K562 (cell line): ENCODE data around the gene MCAT. TPM values are rescaled to one million over a fixed set of nuclear protein-coding genes. Genes with fewer than 3 reads are reported as not detected.

Experiments
- ATAC-seq: fragments of 200-7000 bp; cut with Tn5 transposase; 3 replicates; pipeline ENCODE4 v1.9.1; 2020; ENCODE audit warnings: moderate library complexity
- BruUV-seq: library from RNA; stranded (reverse); fragments of 400-500 nt; replicated peaks from 2 replicates; lab custom pipeline; 2021; lab: Mats Ljungman, UMichigan
- CTCF ChIA-PET: fragments of 300-600 bp; formaldehyde crosslinking; extraction: SDS; loops from one replicate; lab custom pipeline; 2021; ENCODE audit warnings: low intra/inter-chr PET ratio; lab: Yijun Ruan, JAX
- POLR2A ChIA-PET: fragments of 300-600, 350-650 bp; sonication (Branson Sonifier 250); formaldehyde crosslinking; extraction: SDS; loops from one replicate; lab custom pipeline; 2021; ENCODE audit warnings: antibody characterized with exemption, inconsistent platforms; lab: Yijun Ruan, JAX
- DNase-seq, 4 experiments: peaks; one replicate each; pipeline versions ENCODE4 v3.0.0 to v3.0.0-alpha.2; 2011 to 2018; ENCODE audit warnings: low spot score in 3 of 4, mixed read lengths in 3 of 4; ENCODE audit errors: extremely low read depth in 1 of 4
- FAIRE-seq: peaks from 2 replicates; lab custom pipeline; 2011; peaks lifted over from hg19 to GRCh38; lab: Jason Lieb, UNC
- H2AFZ ChIP-seq: 2 replicates; pipeline ENCODE4 v1.6.0; 2011; ENCODE audit warnings: low read depth, low read length, control low read depth, inconsistent platforms
- H3K27ac ChIP-seq: fragments of 200-600 bp; 3 replicates; pipeline ENCODE4 v1.8.0; 2011; ENCODE audit warnings: low read depth, mild to moderate bottlenecking, control low read depth, inconsistent platforms, low read length, moderate library complexity, mixed read lengths; ENCODE audit errors: extremely low read depth
- H3K27me3 ChIP-seq, 2 experiments: fragments of 300-600 bp in 1 of 2; 2 replicates in 1 of 2; 3 replicates in 1 of 2; pipeline versions ENCODE4 v1.6.0 to v1.8.0; 2011; ENCODE audit warnings: inconsistent platforms in 2 of 2, low read length in 2 of 2, mild to moderate bottlenecking in 1 of 2, mixed read lengths in 1 of 2, moderate library complexity in 1 of 2; ENCODE audit not compliant: control insufficient read depth in 2 of 2, insufficient read depth in 2 of 2
- H3K36me3 ChIP-seq: fragments of 300-600 bp; 3 replicates; pipeline ENCODE4 v1.8.0; 2011; ENCODE audit warnings: mild to moderate bottlenecking, low read length, inconsistent platforms; ENCODE audit not compliant: control insufficient read depth, insufficient read depth
- H3K4me1 ChIP-seq, 2 experiments: fragments of 200-600 bp in 1 of 2; replicated peaks in 1 of 2; 2 replicates in 1 of 2; 3 replicates in 1 of 2; pipeline versions ENCODE4 v1.5.1 to v1.8.0; 2011; ENCODE audit warnings: inconsistent platforms in 2 of 2, low read length in 2 of 2, mild to moderate bottlenecking in 1 of 2, mixed read lengths in 1 of 2, moderate library complexity in 1 of 2; ENCODE audit not compliant: control insufficient read depth in 2 of 2, insufficient read depth in 2 of 2
- H3K4me2 ChIP-seq: 2 replicates; pipeline ENCODE4 v1.6.1; 2011; ENCODE audit warnings: low read length, control low read depth, inconsistent platforms, mixed read lengths; ENCODE audit not compliant: insufficient read depth
- H3K4me3 ChIP-seq: fragments of 200-600 bp; sonication (generic), shearing (Covaris generic); 2 replicates; pipeline ENCODE4 v1.5.1; 2016; ENCODE audit warnings: control low read depth, inconsistent platforms
- H3K79me2 ChIP-seq: fragments of 200-600 bp; 3 replicates; pipeline ENCODE4 v1.8.0; 2011; ENCODE audit warnings: low read length, inconsistent platforms; ENCODE audit not compliant: control insufficient read depth, insufficient read depth
- H3K9ac ChIP-seq, 2 experiments: 2 replicates each; pipeline versions ENCODE4 v1.6.0 to v1.6.1; 2011; ENCODE audit warnings: low read depth in 2 of 2, low read length in 2 of 2, control low read depth in 1 of 2, inconsistent platforms in 1 of 2, mild to moderate bottlenecking in 1 of 2, mixed read lengths in 1 of 2; ENCODE audit not compliant: insufficient read depth in 1 of 2
- H3K9me1 ChIP-seq: one replicate; pipeline ENCODE4 v1.6.0; 2011; ENCODE audit warnings: inconsistent platforms, mild to moderate bottlenecking, low read length, moderate library complexity; ENCODE audit not compliant: control insufficient read depth, insufficient read depth
- H3K9me3 ChIP-seq: replicated peaks from 2 replicates; pipeline ENCODE4 v1.5.1; 2011; ENCODE audit warnings: low read depth, low read length, inconsistent platforms; ENCODE audit not compliant: control insufficient read depth, insufficient read depth
- H4K20me1 ChIP-seq: replicated peaks from 2 replicates; pipeline ENCODE4 v1.6.1; 2011; ENCODE audit warnings: low read length, inconsistent platforms, mixed read lengths; ENCODE audit not compliant: control insufficient read depth, insufficient read depth
- ESRRA ChIP-seq: fragments of 450-650 bp; IDR thresholded peaks from 2 replicates; pipeline ENCODE4 v1.6.1; 2014; ENCODE audit warnings: low read depth, mild to moderate bottlenecking, moderate library complexity, borderline replicate concordance
- JUND ChIP-seq, 2 experiments: IDR thresholded peaks; 2 replicates in 1 of 2; 3 replicates in 1 of 2; pipeline ENCODE4 v1.6.1; 2011; ENCODE audit warnings: borderline replicate concordance in 2 of 2, low read depth in 2 of 2, low read length in 2 of 2, improper control_type of control experiment in 1 of 2, missing biosample characterization in 1 of 2, missing genetic modification characterization in 1 of 2, missing genetic modification reagents in 1 of 2
- KDM1A ChIP-seq, 2 experiments: fragments of 450-650 bp; IDR thresholded peaks; 2 replicates each; pipeline ENCODE4 v1.6.1; 2016; ENCODE audit warnings: mild to moderate bottlenecking in 2 of 2
- RCOR1 ChIP-seq, 2 experiments: IDR thresholded peaks; 2 replicates each; pipeline ENCODE4 v1.6.1; 2012; ENCODE audit warnings: low read depth in 2 of 2, low read length in 2 of 2, borderline replicate concordance in 1 of 2, improper control_type of control experiment in 1 of 2
- ZNF717 ChIP-seq: fragments of 250-450 bp; sonication (Bioruptor Pico); IDR thresholded peaks from 2 replicates; pipeline ENCODE4 v1.5.0; 2021
- WGBS: fragments of 100-300 bp; shearing (Covaris generic); methylation state at CpG from one replicate; pipeline ENCODE4 v1.1.6; 2016; ENCODE audit warnings: low coverage, mixed read lengths; ENCODE audit not compliant: insufficient coverage; ENCODE audit errors: missing lambda C conversion rate; 5-methylcytosine and 5-hydroxymethylcytosine counted together
- in situ Hi-C: fragments of 300-500 bp; cut with MboI; formaldehyde crosslinking; loops from 4 replicates; pipeline ENCODE4 v1.15.0; 2018; ENCODE audit warnings: inconsistent platforms, mixed read lengths
- intact Hi-C: fragments of 100-400 bp; cut with micrococcal nuclease; formaldehyde crosslinking; loops from 2 replicates; pipeline ENCODE4 v1.14.2; 2022
- polyA plus RNA-seq, 8 experiments: library from polyadenylated mRNA; depleted of rRNA in 4 of 8; stranded (reverse) in 5 of 8; unstranded in 3 of 8; fragments of >200 nt; fragmentation: Nextera tagmentation in 2 of 8; fragmentation: Illumina TruSeq in 1 of 8; extraction: Ambion mirVana in 2 of 8; extraction: Trizol in 1 of 8; gene quantifications; 2 replicates each; pipeline versions ENCODE4 v1.2.1 to v1.2.3, GENCODE V29; 2011 to 2014; ENCODE audit warnings: inconsistent platforms in 1 of 8, missing spikeins in 1 of 8
- total RNA-seq, 7 experiments: library from RNA; depleted of rRNA in 6 of 7; stranded (reverse); fragments of >200 nt in 6 of 7; fragmentation: Illumina TruSeq in 2 of 7; extraction: Trizol in 2 of 7; gene quantifications; 2 replicates each; pipeline versions ENCODE4 v1.2.1 to v1.2.3, GENCODE V29; 2011 to 2021; ENCODE audit warnings: low replicate concordance in 1 of 7
- TF ChIP-seq, protein P1 (sequence below): fragments of 250-450 bp; sonication (Bioruptor Pico); IDR thresholded peaks from 2 replicates; pipeline ENCODE4 v1.8.0; 2021; ENCODE audit warnings: mild to moderate bottlenecking, moderate library complexity

Gene MCAT
- total and polyA plus RNA-seq, 9 of the 15 experiments (the other 6 are each of a cell fraction or from before 2014, with no cell fraction given) = 3.3 to 27.8 (median 13.9) TPM

DNA sequence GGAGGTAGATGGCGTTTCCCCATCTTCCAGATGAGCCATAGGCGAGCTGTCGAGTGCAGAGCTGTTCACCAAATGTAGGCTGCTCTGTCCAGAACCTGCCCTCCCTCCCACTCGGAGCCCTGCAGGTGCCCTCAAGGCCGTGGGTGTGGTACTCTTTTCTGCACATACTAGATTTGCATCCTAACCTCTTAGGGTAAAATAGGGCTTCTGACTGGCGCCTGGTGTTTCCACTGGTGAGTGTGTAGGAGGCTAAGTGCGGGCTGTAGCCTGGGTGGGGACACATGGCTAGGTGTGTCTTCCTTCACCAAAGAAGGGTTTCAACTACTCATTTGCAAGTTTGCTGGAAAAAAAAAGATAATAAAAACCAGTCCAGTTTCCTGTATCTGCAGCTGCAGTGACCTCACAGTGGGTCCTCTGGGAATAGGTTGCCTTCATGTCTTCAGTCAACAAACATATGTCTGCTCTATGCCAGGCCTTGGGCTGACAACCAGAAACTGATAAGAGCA is 24.2 kb downstream of the MCAT start:
- no TSS peak for BruUV-seq
- no peak overlapping the region; a peak in 1 of 4 replicates for H3K9ac ChIP-seq

More for the DNA sequence above, 24.2 kb downstream of the MCAT start:
- POLR2A ChIA-PET = no interaction called here
- Histone ChIP-seq H3K9me1 (no peaks in the 10 kb centered on the region), H3K27ac (no peak overlapping the region), H2AFZ (no peak overlapping the region), H3K4me3 (no peak overlapping the region), H3K79me2 (no peaks in the 10 kb centered on the region), H3K36me3 (no peaks in the 10 kb centered on the region), H3K9me3 (no peaks in the 10 kb centered on the region), H3K4me2 (no peak overlapping the region), H3K27me3 (no peaks in the 10 kb centered on the region), H3K4me1 (peaks cover 9 to 10% of the 10 kb centered on the region in 2 experiments; a peak in 3 of 5 replicates), H4K20me1 (no peaks in the 10 kb centered on the region)
- intact Hi-C loops = no loop called here
- in situ Hi-C loops = no loop called here
- 41% methylated on average over 5 of the region's 7 CpGs for WGBS
- CTCF ChIA-PET = no interaction called here
- DNase-seq = no peak
- ATAC-seq = no peak
- no peak for FAIRE-seq
- TF ChIP-seq JUND (IDR thresholded peaks at IDR 0.05; ENCODE audit: borderline replicate concordance, low read depth, low read length) (no peak), JUND (tag; IDR thresholded peaks at IDR 0.05; ENCODE audit: borderline replicate concordance, low read depth, low read length) (no peak), KDM1A (IDR thresholded peaks at IDR 0.05) (no peak), ZNF717 (CRISPR knock-in tag) (no peak), RCOR1 (IDR thresholded peaks at IDR 0.05; ENCODE audit: borderline replicate concordance in 1 of 2, low read depth in 2 of 2, low read length in 2 of 2) (no peak), ESRRA (no peak)
- TF ChIP-seq, protein P1, sequence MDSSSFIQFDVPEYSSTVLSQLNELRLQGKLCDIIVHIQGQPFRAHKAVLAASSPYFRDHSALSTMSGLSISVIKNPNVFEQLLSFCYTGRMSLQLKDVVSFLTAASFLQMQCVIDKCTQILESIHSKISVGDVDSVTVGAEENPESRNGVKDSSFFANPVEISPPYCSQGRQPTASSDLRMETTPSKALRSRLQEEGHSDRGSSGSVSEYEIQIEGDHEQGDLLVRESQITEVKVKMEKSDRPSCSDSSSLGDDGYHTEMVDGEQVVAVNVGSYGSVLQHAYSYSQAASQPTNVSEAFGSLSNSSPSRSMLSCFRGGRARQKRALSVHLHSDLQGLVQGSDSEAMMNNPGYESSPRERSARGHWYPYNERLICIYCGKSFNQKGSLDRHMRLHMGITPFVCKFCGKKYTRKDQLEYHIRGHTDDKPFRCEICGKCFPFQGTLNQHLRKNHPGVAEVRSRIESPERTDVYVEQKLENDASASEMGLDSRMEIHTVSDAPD (CRISPR knock-in tag) = no peak
